Sigmoid colon (tissue), 4 donors: Measurements from ENCODE around the gene ZBTB39.

Experiments
- CTCF ChIP-seq, 4 experiments: fragments of 450-650 bp in 3 of 4; fragments of 200-600 bp in 1 of 4; IDR thresholded peaks; one replicate each; pipeline ENCODE4 v1.5.1; 2016 to 2019; ENCODE audit warnings: antibody characterized with exemption in 4 of 4, mild to moderate bottlenecking in 3 of 4, moderate library complexity in 2 of 4
- EP300 ChIP-seq, 4 donors: sonication (generic); formaldehyde crosslinking; IDR thresholded peaks; one replicate each; pipeline ENCODE4 v1.6.1; 2017; ENCODE audit warnings: antibody characterized with exemption in 4 of 4
- POLR2A ChIP-seq, 2 donors: fragments of 450-650 bp; IDR thresholded peaks; one replicate each; pipeline ENCODE4 v1.6.1; 2016; ENCODE audit warnings: antibody characterized with exemption in 2 of 2, mild to moderate bottlenecking in 2 of 2, moderate library complexity in 2 of 2
- POLR2AphosphoS5 ChIP-seq, 4 donors: sonication (generic); formaldehyde crosslinking; IDR thresholded peaks; one replicate each; pipeline ENCODE4 v1.6.1; 2017; ENCODE audit warnings: antibody characterized with exemption in 4 of 4

GRCh38 chr12:57018906-57019305 lies 12.6 kb upstream of the ZBTB39 start:
- no peak for TF ChIP-seq POLR2AphosphoS5 (IDR thresholded peaks at IDR 0.05)
- TF ChIP-seq CTCF (IDR thresholded peaks at IDR 0.05): no peak
- no peak for TF ChIP-seq EP300 (IDR thresholded peaks at IDR 0.05)
- no peak for TF ChIP-seq POLR2A (IDR thresholded peaks at IDR 0.05)
